ENCODE results near the gene ACTN2. TPM values are rescaled to one million over a fixed set of nuclear protein-coding genes. Genes with fewer than 3 reads are reported as not detected.

Gene ACTN2
- total RNA-seq, 4 donors from 2014 or later = 0.16 to 0.55 TPM; not detected in 2

- no peaks in the 10 kb centered on the region for H3K9me3 ChIP-seq
- H3K27me3 ChIP-seq = peaks cover 38% of the 10 kb centered on the region
- no peak overlapping the region for H3K4me3 ChIP-seq
- in situ Hi-C loops (cut with MboI; ENCODE audit: low pct_ligation_motif_present in 1 of 4, low pct_unique_long_range_greater_than_20kb in 1 of 4, low sequenced_read_pairs in 3 of 4) (no loop called here), intact Hi-C loops (cut with DNase I; ENCODE audit: low total_unique reads) (loop anchor here (10.0 kb wide), 1 partner anchor 848 kb away; no protein-coding TSS in a partner anchor)
- DNase-seq = no peak
- H3K36me3 ChIP-seq = no peaks in the 10 kb centered on the region
- TF ChIP-seq CTCF (IDR thresholded peaks at IDR 0.05) (no peak), POLR2A (IDR thresholded peaks at IDR 0.05) (no peak), EP300 (IDR thresholded peaks at IDR 0.05; ENCODE audit: low read depth) (no peak), POLR2AphosphoS5 (IDR thresholded peaks at IDR 0.05) (no peak)
- no peak overlapping the region for H3K27ac ChIP-seq
- 72 to 82% methylated on average over 4 to 8 of the region's 8 CpGs for WGBS, 2 donors (ENCODE audit: low coverage in 1 of 2)
- peaks cover 0 to 14% (median 8%) of the 10 kb centered on the region in 4 donors for H3K4me1 ChIP-seq
Measured at GRCh38 chr1:236687273-236687672, 974 bp downstream of the ACTN2 start.

- in situ Hi-C loops (cut with MboI; ENCODE audit: low pct_ligation_motif_present in 1 of 4, low pct_unique_long_range_greater_than_20kb in 1 of 4, low sequenced_read_pairs in 3 of 4) (no loop called here), intact Hi-C loops (cut with DNase I; ENCODE audit: low total_unique reads) (loop anchor here (10.0 kb wide), 1 partner anchor 846 kb away; no protein-coding TSS in a partner anchor)
- Histone ChIP-seq H3K36me3 (no peaks in the 10 kb centered on the region), H3K27ac (no peak overlapping the region), H3K27me3 (peaks cover 38% of the 10 kb centered on the region), H3K4me3 (no peak overlapping the region), H3K4me1 (peaks cover 0 to 14% (median 8%) of the 10 kb centered on the region in 4 donors), H3K9me3 (no peaks in the 10 kb centered on the region)
- WGBS, 2 donors (ENCODE audit: low coverage in 1 of 2) = 83 to 86% methylated on average over 1 to 4 of the region's 4 CpGs
- DNase-seq = no peak
- TF ChIP-seq EP300 (IDR thresholded peaks at IDR 0.05; ENCODE audit: low read depth) = no peak
- no peak for TF ChIP-seq POLR2AphosphoS5 (IDR thresholded peaks at IDR 0.05)
- TF ChIP-seq CTCF (IDR thresholded peaks at IDR 0.05) = no peak
- TF ChIP-seq POLR2A (IDR thresholded peaks at IDR 0.05) = no peak
Measured at GRCh38 chr1:236688705-236689104, 2.4 kb downstream of the ACTN2 start.

- in situ Hi-C loops (cut with MboI; ENCODE audit: low pct_ligation_motif_present in 1 of 4, low pct_unique_long_range_greater_than_20kb in 1 of 4, low sequenced_read_pairs in 3 of 4) = no loop called here
- peaks cover 0 to 14% (median 8%) of the 10 kb centered on the region in 4 donors for H3K4me1 ChIP-seq
- no peak overlapping the region for H3K27ac ChIP-seq
- intact Hi-C loops (cut with DNase I; ENCODE audit: low total_unique reads) = loop anchor here (10.0 kb wide), 1 partner anchor 845 kb away; no protein-coding TSS in a partner anchor
- H3K36me3 ChIP-seq = no peaks in the 10 kb centered on the region
- H3K9me3 ChIP-seq = no peaks in the 10 kb centered on the region
- TF ChIP-seq POLR2AphosphoS5 (IDR thresholded peaks at IDR 0.05) (no peak), POLR2A (IDR thresholded peaks at IDR 0.05) (no peak), CTCF (IDR thresholded peaks at IDR 0.05) (no peak), EP300 (IDR thresholded peaks at IDR 0.05; ENCODE audit: low read depth) (no peak)
- H3K4me3 ChIP-seq = no peak overlapping the region
- 83 to 96% methylated on average over 5 to 11 of the region's 11 CpGs for WGBS, 2 donors (ENCODE audit: low coverage in 1 of 2)
- peaks cover 38% of the 10 kb centered on the region for H3K27me3 ChIP-seq
- DNase-seq = no peak
Measured at GRCh38 chr1:236689713-236690569, 3.6 kb downstream of the ACTN2 start.

DNA sequence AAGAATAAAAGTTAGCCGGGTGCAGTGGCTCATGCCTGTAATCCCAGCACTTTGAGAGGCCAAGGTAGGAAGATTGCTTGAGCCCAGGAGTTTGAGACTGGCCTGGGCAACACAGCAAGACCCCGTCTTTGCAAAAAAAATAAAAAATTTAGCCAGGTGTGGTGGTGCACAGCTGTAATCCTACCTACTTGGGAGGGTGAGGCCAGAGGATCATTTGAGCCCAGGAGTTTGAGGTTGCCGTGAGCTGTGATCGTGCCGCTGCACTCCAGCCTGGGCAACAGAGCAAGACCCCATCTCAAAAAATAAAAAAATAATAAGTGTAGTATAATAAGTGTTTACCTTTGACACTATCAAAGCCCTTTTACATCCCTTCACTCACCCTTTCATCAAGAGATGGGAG lies 5.0 kb downstream of the ACTN2 start:
- in situ Hi-C loops (cut with MboI; ENCODE audit: low pct_ligation_motif_present in 1 of 4, low pct_unique_long_range_greater_than_20kb in 1 of 4, low sequenced_read_pairs in 3 of 4) = no loop called here
- Histone ChIP-seq H3K4me1 (peaks cover 0 to 11% (median 8%) of the 10 kb centered on the region in 4 donors), H3K27me3 (peaks cover 36% of the 10 kb centered on the region), H3K4me3 (no peak overlapping the region), H3K9me3 (no peaks in the 10 kb centered on the region), H3K27ac (no peak overlapping the region), H3K36me3 (no peaks in the 10 kb centered on the region)
- DNase-seq = no peak
- intact Hi-C loops (cut with DNase I; ENCODE audit: low total_unique reads) = no loop called here
- TF ChIP-seq CTCF (IDR thresholded peaks at IDR 0.05) (no peak), EP300 (IDR thresholded peaks at IDR 0.05; ENCODE audit: low read depth) (no peak)
- 86 to 91% methylated on average over 1 to 5 of the region's 5 CpGs for WGBS, 2 donors (ENCODE audit: low coverage in 1 of 2)
